GM18511 (cell line): ENCODE measurements around the gene KAT7.

Experiments
- ATAC-seq: cut with Tn5 transposase; IDR thresholded peaks from one replicate; pipeline ENCODE4 v1.9.1; 2021; ENCODE audit warnings: mild to moderate bottlenecking, moderate library complexity; ENCODE audit not compliant: unreplicated experiment

KAT7 gene

GRCh38 chr17:49760296-49760695 lies 28.2 kb upstream of the KAT7 start:
- ATAC-seq, result no peak

- no peak for ATAC-seq
Observed at GRCh38 chr17:49760932-49761558, 27.4 kb upstream of the KAT7 start.

GRCh38 chr17:49762151-49762941 lies 26.1 kb upstream of the KAT7 start:
- ATAC-seq, result no peak

GRCh38 chr17:49763735-49764558 lies 24.5 kb upstream of the KAT7 start, which contains the start of gene FAM117A:
Gene FAM117A (minus strand): TSS chr17:49764131. CDS start chr17:49764087, 44 bp downstream.
- peak; percentile 96 for ATAC-seq

GRCh38 chr17:49764559-49765180 lies 23.8 kb upstream of the KAT7 start:
- no peak for ATAC-seq

- ATAC-seq, result no peak
Observed at GRCh38 chr17:49766918-49767530, 21.5 kb upstream of the KAT7 start.

- ATAC-seq, result no peak
Observed at GRCh38 chr17:49775546-49776260, 12.8 kb upstream of the KAT7 start.

GRCh38 chr17:49776551-49777300 lies 11.8 kb upstream of the KAT7 start:
- ATAC-seq, result no peak

- no peak for ATAC-seq
Observed at GRCh38 chr17:49777563-49777962, 10.9 kb upstream of the KAT7 start.

- ATAC-seq, result no peak
Observed at GRCh38 chr17:49779156-49779738, 9.2 kb upstream of the KAT7 start.

GRCh38 chr17:49779739-49780231 lies 8.7 kb upstream of the KAT7 start:
- no peak for ATAC-seq

- ATAC-seq, result no peak
Observed at GRCh38 chr17:49783071-49783715, 5.3 kb upstream of the KAT7 start.

- ATAC-seq, result no peak
Observed at GRCh38 chr17:49783791-49784190, 4.7 kb upstream of the KAT7 start.

- ATAC-seq, result no peak
Observed at GRCh38 chr17:49784636-49785035, 3.8 kb upstream of the KAT7 start.

- ATAC-seq, result no peak
Observed at GRCh38 chr17:49787884-49788477, 500 bp upstream of the KAT7 start.

- ATAC-seq, result no peak
Observed at GRCh38 chr17:49789243-49789578, 730 bp downstream of the KAT7 start.

GRCh38 chr17:49793309-49793708 lies 4.8 kb downstream of the KAT7 start:
- no peak for ATAC-seq

GRCh38 chr17:49795372-49795771 lies 6.9 kb downstream of the KAT7 start:
- ATAC-seq, result no peak
